SU-DHL-6 (cell line): ENCODE measurements around the gene SLC7A5.

Experiments
- H2AFZ ChIP-seq: fragments of 200-600 bp; sonication (generic); 2 replicates; pipeline ENCODE4 v1.6.1; 2014; ENCODE audit warnings: low read depth, mild to moderate bottlenecking, moderate library complexity, mixed read lengths, antibody characterized with exemption, low read length; ENCODE audit not compliant: severe bottlenecking
- H3F3A ChIP-seq: fragments of 200-600 bp; shearing (Covaris generic); 2 replicates; pipeline ENCODE4 v1.6.0; 2016; ENCODE audit warnings: antibody characterized with exemption, mild to moderate bottlenecking; ENCODE audit not compliant: insufficient read depth
- H3K27ac ChIP-seq: fragments of 200-600 bp; sonication (generic); 2 replicates; pipeline ENCODE4 v1.5.1; 2016; ENCODE audit warnings: low read depth, mild to moderate bottlenecking, low read length, moderate library complexity, mixed read lengths
- H3K27me3 ChIP-seq: fragments of 200-600 bp; sonication (generic), shearing (Covaris generic); 2 replicates; pipeline ENCODE4 v1.6.0; 2014; ENCODE audit warnings: mild to moderate bottlenecking, low read length
- H3K36me3 ChIP-seq: fragments of 200-600 bp; sonication (generic); 2 replicates; pipeline ENCODE4 v1.6.1; 2014; ENCODE audit warnings: mild to moderate bottlenecking, low read length, mixed read lengths
- H3K4me2 ChIP-seq: fragments of 300-600, 200-600 bp; shearing (Covaris generic), sonication (generic); 2 replicates; pipeline ENCODE4 v1.6.0; 2014; ENCODE audit warnings: low read length, low read depth, mild to moderate bottlenecking; ENCODE audit not compliant: poor library complexity, severe bottlenecking
- H3K4me3 ChIP-seq: fragments of 200-600 bp; sonication (generic); 2 replicates; pipeline ENCODE4 v1.5.1; 2014; ENCODE audit warnings: antibody characterized with exemption, low read length, mild to moderate bottlenecking, mixed read lengths; ENCODE audit not compliant: insufficient read depth, poor library complexity, severe bottlenecking
- H3K79me2 ChIP-seq: fragments of 200-600 bp; sonication (generic); 2 replicates; pipeline ENCODE4 v1.6.1; 2014; ENCODE audit warnings: mild to moderate bottlenecking, low read length, moderate library complexity; ENCODE audit not compliant: insufficient read depth
- H3K9ac ChIP-seq: fragments of 200-600 bp; sonication (generic); 2 replicates; pipeline ENCODE4 v1.7.0; 2014; ENCODE audit warnings: mild to moderate bottlenecking, low read length
- H3K9me2 ChIP-seq: fragments of 200-600 bp; sonication (generic); replicated peaks from 2 replicates; pipeline ENCODE4 v1.6.1; 2014; ENCODE audit warnings: low read length; ENCODE audit not compliant: insufficient read depth
- H3K9me3 ChIP-seq: fragments of 200-600 bp; sonication (generic); 2 replicates; pipeline ENCODE4 v1.6.1; 2014; ENCODE audit warnings: low read length, mixed read lengths; ENCODE audit not compliant: insufficient read depth
- H4K20me1 ChIP-seq: fragments of 200-600 bp; sonication (generic); 2 replicates; pipeline ENCODE4 v1.6.1; 2014; ENCODE audit warnings: low read depth, mild to moderate bottlenecking, antibody characterized with exemption, low read length, moderate library complexity, mixed read lengths
- EZH2phosphoT487 ChIP-seq: fragments of 200-600 bp; sonication (generic), shearing (Covaris generic); conservative IDR thresholded peaks from 2 replicates; pipeline ENCODE4 v1.6.1; 2018; ENCODE audit warnings: mild to moderate bottlenecking, antibody characterized with exemption, low read length, moderate library complexity, mixed read lengths
- TF ChIP-seq, protein P1 (sequence below): fragments of 200-600 bp; sonication (generic); IDR thresholded peaks from one replicate; pipeline ENCODE4 v1.5.1; 2017; ENCODE audit warnings: antibody characterized with exemption, mild to moderate bottlenecking, low read length, moderate library complexity; ENCODE audit not compliant: insufficient read depth, poor library complexity, severe bottlenecking

Gene SLC7A5

DNA sequence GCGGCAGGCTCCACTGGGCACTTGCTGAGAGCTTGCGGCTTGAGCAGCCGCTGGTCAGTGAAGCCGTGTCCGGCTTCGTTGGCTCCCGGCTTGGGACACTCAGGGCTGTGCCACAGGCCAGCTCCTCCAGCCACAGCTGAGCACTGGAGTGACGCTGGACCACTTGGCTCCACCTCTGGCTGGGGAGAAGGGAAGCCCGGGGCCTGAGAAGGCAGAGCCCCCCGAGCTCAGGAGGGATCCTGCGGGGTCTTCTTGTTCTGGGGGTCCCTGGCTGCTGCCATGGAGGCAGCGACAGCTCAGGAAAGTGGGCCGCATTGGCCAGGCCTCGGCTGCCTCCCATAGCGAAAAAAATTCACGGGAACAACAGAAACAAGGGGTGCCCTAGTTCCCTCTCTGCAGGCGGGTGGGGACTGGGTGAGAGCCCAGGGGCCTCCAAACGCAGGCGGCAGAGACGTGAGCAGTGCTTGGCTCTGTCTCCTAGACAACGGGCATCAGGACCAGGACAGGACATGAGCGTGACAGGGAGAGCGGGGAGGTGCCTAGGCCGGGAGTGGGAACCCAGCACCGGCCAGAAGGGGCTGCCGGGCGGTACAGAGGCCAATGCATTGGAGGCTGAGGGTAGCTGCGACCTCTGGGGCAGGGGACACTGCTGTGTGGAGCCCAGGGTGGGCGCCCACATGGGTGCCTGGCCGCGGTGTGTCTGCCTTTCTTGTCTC lies 37.7 kb downstream of the SLC7A5 start:
- no peak overlapping the region for H3K4me3 ChIP-seq
- no peak overlapping the region for H2AFZ ChIP-seq
- no peaks in the 10 kb centered on the region for H3K79me2 ChIP-seq
- no peaks in the 10 kb centered on the region; the same call in 1 of the 2 replicates for H3K36me3 ChIP-seq
- H3K9me3 ChIP-seq: no peaks in the 10 kb centered on the region
- H3K9ac ChIP-seq: no peak overlapping the region
- H3K27me3 ChIP-seq: no peaks in the 10 kb centered on the region
- TF ChIP-seq, protein P1, sequence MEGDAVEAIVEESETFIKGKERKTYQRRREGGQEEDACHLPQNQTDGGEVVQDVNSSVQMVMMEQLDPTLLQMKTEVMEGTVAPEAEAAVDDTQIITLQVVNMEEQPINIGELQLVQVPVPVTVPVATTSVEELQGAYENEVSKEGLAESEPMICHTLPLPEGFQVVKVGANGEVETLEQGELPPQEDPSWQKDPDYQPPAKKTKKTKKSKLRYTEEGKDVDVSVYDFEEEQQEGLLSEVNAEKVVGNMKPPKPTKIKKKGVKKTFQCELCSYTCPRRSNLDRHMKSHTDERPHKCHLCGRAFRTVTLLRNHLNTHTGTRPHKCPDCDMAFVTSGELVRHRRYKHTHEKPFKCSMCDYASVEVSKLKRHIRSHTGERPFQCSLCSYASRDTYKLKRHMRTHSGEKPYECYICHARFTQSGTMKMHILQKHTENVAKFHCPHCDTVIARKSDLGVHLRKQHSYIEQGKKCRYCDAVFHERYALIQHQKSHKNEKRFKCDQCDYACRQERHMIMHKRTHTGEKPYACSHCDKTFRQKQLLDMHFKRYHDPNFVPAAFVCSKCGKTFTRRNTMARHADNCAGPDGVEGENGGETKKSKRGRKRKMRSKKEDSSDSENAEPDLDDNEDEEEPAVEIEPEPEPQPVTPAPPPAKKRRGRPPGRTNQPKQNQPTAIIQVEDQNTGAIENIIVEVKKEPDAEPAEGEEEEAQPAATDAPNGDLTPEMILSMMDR: no peak
- no peak overlapping the region for H3K27ac ChIP-seq
- H3F3A ChIP-seq: peaks cover 15% of the 10 kb centered on the region
- H3K4me2 ChIP-seq: no peak overlapping the region
- no peaks in the 10 kb centered on the region for H4K20me1 ChIP-seq
- no peaks in the 10 kb centered on the region for H3K9me2 ChIP-seq

DNA sequence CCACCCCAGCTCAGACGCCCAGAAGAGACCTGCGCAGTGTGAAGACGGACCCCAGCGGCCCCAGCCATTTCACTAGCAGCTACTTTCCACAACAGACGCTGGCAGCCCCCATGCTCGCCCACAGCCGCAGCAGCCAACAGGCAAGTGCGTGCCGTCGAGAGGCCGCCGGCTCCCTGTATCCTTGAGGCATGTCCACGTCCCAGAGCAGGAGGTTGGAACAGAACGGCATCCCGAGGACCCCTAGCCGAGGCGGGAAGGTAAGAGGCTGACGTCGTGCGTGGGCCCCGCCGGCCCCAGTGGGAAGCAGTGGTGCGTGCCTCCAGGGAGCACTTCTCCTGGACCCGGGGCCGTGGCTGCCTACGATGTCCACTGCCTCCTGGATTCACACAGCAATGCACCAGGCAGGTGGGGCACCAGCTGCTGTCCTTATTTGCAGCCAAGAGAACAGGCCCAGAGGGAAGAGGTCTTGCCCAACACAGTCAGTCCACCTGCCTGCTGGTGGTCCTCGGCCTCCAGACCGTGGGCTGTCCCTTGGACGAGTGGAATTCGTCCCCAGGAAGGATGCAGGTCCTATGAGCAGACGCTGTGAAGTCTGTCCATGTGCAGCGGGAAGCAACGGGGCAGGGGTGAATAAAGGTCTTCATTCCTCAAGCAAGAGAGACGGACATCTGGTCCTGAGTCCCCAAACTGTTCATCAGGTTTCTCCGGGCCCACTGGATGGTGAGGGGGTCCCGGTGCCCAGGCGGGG lies 38.5 kb downstream of the SLC7A5 start:
- H3K9me2 ChIP-seq: no peaks in the 10 kb centered on the region
- no peak overlapping the region for H3K4me3 ChIP-seq
- peaks cover 15% of the 10 kb centered on the region for H3F3A ChIP-seq
- no peak overlapping the region for H3K4me2 ChIP-seq
- no peak overlapping the region for H2AFZ ChIP-seq
- H3K79me2 ChIP-seq: no peaks in the 10 kb centered on the region
- no peak for TF ChIP-seq EZH2phosphoT487
- TF ChIP-seq, protein P1: no peak
- no peaks in the 10 kb centered on the region for H3K27me3 ChIP-seq
- no peaks in the 10 kb centered on the region for H4K20me1 ChIP-seq
- H3K9me3 ChIP-seq: no peaks in the 10 kb centered on the region
- no peak overlapping the region for H3K9ac ChIP-seq
- no peaks in the 10 kb centered on the region for H3K36me3 ChIP-seq
- no peak overlapping the region for H3K27ac ChIP-seq

DNA sequence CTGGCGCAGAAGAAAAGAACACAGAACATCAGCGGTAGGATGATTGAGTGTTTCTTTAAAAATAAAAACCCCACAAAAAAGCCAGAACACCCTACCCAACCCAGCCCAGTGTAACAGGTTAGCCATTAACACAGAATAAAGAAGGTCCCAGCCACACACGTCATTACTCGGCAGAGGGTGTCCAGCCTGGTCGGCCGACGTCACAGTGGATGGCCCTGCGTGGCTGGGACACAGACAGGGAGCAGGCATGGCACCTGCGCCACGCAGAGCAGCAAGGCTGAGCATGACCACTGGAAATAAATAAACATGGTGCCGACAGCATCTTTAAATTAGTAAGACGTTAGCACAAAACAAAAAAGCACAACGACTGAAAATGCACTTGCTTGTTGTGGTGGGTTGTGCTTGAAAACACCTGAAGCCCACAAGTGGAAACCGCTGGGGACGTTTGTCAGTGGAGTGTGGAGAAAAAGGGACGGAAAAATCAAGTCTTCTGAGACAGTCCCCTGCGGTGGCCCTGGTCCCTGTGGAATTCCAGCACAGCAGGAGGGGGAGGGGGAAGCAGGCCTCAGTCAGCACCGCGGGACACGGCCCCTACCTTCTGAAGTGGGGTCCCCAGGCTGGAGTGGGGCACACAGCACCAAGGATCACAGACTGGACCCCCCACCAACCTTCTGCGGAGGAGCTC lies 39.2 kb downstream of the SLC7A5 start:
- Histone ChIP-seq H3K9ac (no peak overlapping the region), H3F3A (peaks cover 15% of the 10 kb centered on the region)

More for the DNA sequence above, 39.2 kb downstream of the SLC7A5 start:
- H3K4me2 ChIP-seq: no peak overlapping the region
- no peaks in the 10 kb centered on the region for H4K20me1 ChIP-seq
- H3K9me3 ChIP-seq: no peaks in the 10 kb centered on the region
- H3K27ac ChIP-seq: peak overlapping the region; percentile 1; the same call in 1 of the 2 replicates
- no peaks in the 10 kb centered on the region for H3K9me2 ChIP-seq
- H3K36me3 ChIP-seq: no peaks in the 10 kb centered on the region
- TF ChIP-seq, protein P1: no peak
- TF ChIP-seq EZH2phosphoT487: no peak
- H3K27me3 ChIP-seq: no peaks in the 10 kb centered on the region
- H2AFZ ChIP-seq: no peak overlapping the region
- H3K4me3 ChIP-seq: no peak overlapping the region
- no peaks in the 10 kb centered on the region for H3K79me2 ChIP-seq
